Activated CD8-positive, alpha-beta memory T cell treated with anti-CD3 and anti-CD28 coated beads, Interleukin-2, amount 10 ng/mL, durations not matched to agents 7 days and 5 days (primary cell): Measurements from ENCODE around the gene TCF3. TPM values are rescaled to one million over a fixed set of nuclear protein-coding genes. Genes with fewer than 3 reads are reported as not detected.
"Not testable (repeated sequence)": the region's sequence is repeated elsewhere in the genome, so short reads cannot be mapped to it uniquely, and the experiment has no call there.

Experiments
- ATAC-seq: fragments of 150-1000 bp; cut with Tn5 transposase; one replicate; pipeline ENCODE4 v1.10.0; 2021; ENCODE audit warnings: moderate library complexity
- CTCF ChIA-PET: fragments of 350-600 bp; sonication (Branson Sonifier 250); formaldehyde crosslinking; loops from one replicate; lab custom pipeline; 2021; ENCODE audit warnings: antibody characterized with exemption; lab: Charles Lee
- DNase-seq: peaks from one replicate; pipeline ENCODE4 v3.0.0-alpha.2; 2020
- H3K27ac Mint-ChIP-seq: one replicate; pipeline ENCODE4 v1.8.0; 2021; ENCODE audit warnings: mild to moderate bottlenecking, mixed read lengths
- H3K27me3 Mint-ChIP-seq: one replicate; pipeline ENCODE4 v1.8.0; 2021; ENCODE audit warnings: mixed read lengths
- H3K36me3 Mint-ChIP-seq: one replicate; pipeline ENCODE4 v1.8.0; 2021; ENCODE audit warnings: mild to moderate bottlenecking, mixed read lengths
- H3K4me1 Mint-ChIP-seq: one replicate; pipeline ENCODE4 v1.8.0; 2021; ENCODE audit warnings: mixed read lengths
- H3K4me3 Mint-ChIP-seq: one replicate; pipeline ENCODE4 v1.8.0; 2021; ENCODE audit warnings: mild to moderate bottlenecking, moderate library complexity, mixed read lengths
- H3K9me3 Mint-ChIP-seq: one replicate; pipeline ENCODE4 v1.8.0; 2022; ENCODE audit warnings: low read depth, mixed read lengths
- total RNA-seq, 2 experiments: library from RNA; stranded (reverse); gene quantifications; one replicate each; pipeline ENCODE4 v1.2.3, GENCODE V29; 2021

TCF3 gene
- total RNA-seq, 2 experiments from 2014 or later, result 116 to 124 TPM

GRCh38 chr19:1683869-1684572 is 31.6 kb upstream of the TCF3 start:
- Mint-ChIP-seq H3K9me3 (no peaks in the 10 kb centered on the region), H3K4me1 (no peaks in the 10 kb centered on the region), H3K36me3 (no peaks in the 10 kb centered on the region), H3K4me3 (no peak overlapping the region), H3K27me3 (peaks cover 7% of the 10 kb centered on the region), H3K27ac (no peak overlapping the region)
- no peak for DNase-seq
- CTCF ChIA-PET, result interaction anchor here (1.6 kb wide), 1 partner anchor 11 kb away, joined by 8 read pairs; no protein-coding TSS in a partner anchor
- no peak for ATAC-seq

GRCh38 chr19:1680976-1681375 is 28.6 kb upstream of the TCF3 start:
- CTCF ChIA-PET, result interaction anchor here (1.3 to 2.5 kb wide), 2 partner anchors 8 to 65 kb away, joined by 3 to 13 read pairs; no protein-coding TSS in a partner anchor
- H3K27ac Mint-ChIP-seq, result no peak overlapping the region
- H3K36me3 Mint-ChIP-seq, result no peaks in the 10 kb centered on the region
- no peaks in the 10 kb centered on the region for H3K4me1 Mint-ChIP-seq
- DNase-seq, result no peak
- peaks cover 24% of the 10 kb centered on the region for H3K27me3 Mint-ChIP-seq
- no peak for ATAC-seq
- H3K9me3 Mint-ChIP-seq, result no peaks in the 10 kb centered on the region
- H3K4me3 Mint-ChIP-seq, result no peak overlapping the region

GRCh38 chr19:1678073-1678472 is 25.7 kb upstream of the TCF3 start:
- Mint-ChIP-seq H3K27me3 (peaks cover 38% of the 10 kb centered on the region), H3K36me3 (no peaks in the 10 kb centered on the region), H3K4me3 (no peak overlapping the region), H3K9me3 (no peaks in the 10 kb centered on the region), H3K4me1 (peaks cover under 1% of the 10 kb centered on the region), H3K27ac (no peak overlapping the region)
- no peak for DNase-seq
- ATAC-seq, result no peak
- CTCF ChIA-PET, result no interaction called here

GRCh38 chr19:1676351-1677266 is 24.2 kb upstream of the TCF3 start:
- Mint-ChIP-seq H3K4me1 (peaks cover 4% of the 10 kb centered on the region), H3K27me3 (peaks cover 35% of the 10 kb centered on the region), H3K27ac (no peak overlapping the region), H3K4me3 (no peak overlapping the region), H3K9me3 (no peaks in the 10 kb centered on the region), H3K36me3 (no peaks in the 10 kb centered on the region)
- CTCF ChIA-PET, result interaction anchor here (1.4 kb wide), 1 partner anchor 130 kb away, joined by 4 read pairs; no protein-coding TSS in a partner anchor
- DNase-seq (no peak), ATAC-seq (no peak)

- H3K4me3 Mint-ChIP-seq, result no peak overlapping the region
- H3K36me3 Mint-ChIP-seq, result no peaks in the 10 kb centered on the region
- H3K4me1 Mint-ChIP-seq, result peaks cover 6% of the 10 kb centered on the region
- ATAC-seq (no peak), DNase-seq (no peak)
- CTCF ChIA-PET, result interaction anchor here (0.9 to 6.0 kb wide), 2 partner anchors 107 to 130 kb away, joined by 3 to 68 read pairs; no protein-coding TSS in a partner anchor
- H3K27me3 Mint-ChIP-seq, result peaks cover 39% of the 10 kb centered on the region
- no peaks in the 10 kb centered on the region for H3K9me3 Mint-ChIP-seq
- H3K27ac Mint-ChIP-seq, result no peak overlapping the region
These were observed 23.4 kb upstream of the TCF3 start for GRCh38 chr19:1675633-1676350.

- Mint-ChIP-seq H3K4me3 (no peak overlapping the region), H3K36me3 (no peaks in the 10 kb centered on the region), H3K27ac (no peak overlapping the region), H3K27me3 (peaks cover 45% of the 10 kb centered on the region), H3K4me1 (peaks cover 6% of the 10 kb centered on the region), H3K9me3 (no peaks in the 10 kb centered on the region)
- ATAC-seq (no peak), DNase-seq (no peak)
- CTCF ChIA-PET, result interaction anchor here (1.1 to 6.0 kb wide), 6 partner anchors 8 to 152 kb away, joined by 3 to 68 read pairs (median 20); no protein-coding TSS in a partner anchor
These were observed 21.9 kb upstream of the TCF3 start for GRCh38 chr19:1674293-1674679.

- no peak for DNase-seq
- no peak for ATAC-seq
- Mint-ChIP-seq H3K27me3 (peaks cover 49% of the 10 kb centered on the region), H3K27ac (no peak overlapping the region), H3K9me3 (no peaks in the 10 kb centered on the region), H3K4me3 (no peak overlapping the region), H3K4me1 (peaks cover 8% of the 10 kb centered on the region), H3K36me3 (no peaks in the 10 kb centered on the region)
- CTCF ChIA-PET, result interaction anchor here (1.1 to 6.0 kb wide), 9 partner anchors 8 to 153 kb away, joined by 3 to 68 read pairs (median 18); no protein-coding TSS in a partner anchor
These were observed 21.4 kb upstream of the TCF3 start for GRCh38 chr19:1673645-1674292.

GRCh38 chr19:1672769-1673644 is 20.6 kb upstream of the TCF3 start:
- Mint-ChIP-seq H3K27me3 (peaks cover 51% of the 10 kb centered on the region), H3K4me1 (peaks cover 13% of the 10 kb centered on the region), H3K9me3 (no peaks in the 10 kb centered on the region), H3K36me3 (no peaks in the 10 kb centered on the region), H3K27ac (no peak overlapping the region), H3K4me3 (no peak overlapping the region)
- DNase-seq, result no peak
- no peak for ATAC-seq
- CTCF ChIA-PET, result interaction anchor here (0.6 to 6.0 kb wide), 40 partner anchors 9 to 171 kb away, joined by 3 to 68 read pairs (median 4); partner anchors contain the start of genes ATP8B3, MBD3 and TCF3

- Mint-ChIP-seq H3K27me3 (peaks cover 55% of the 10 kb centered on the region), H3K36me3 (no peaks in the 10 kb centered on the region), H3K27ac (no peak overlapping the region), H3K4me3 (no peak overlapping the region), H3K4me1 (peaks cover 15% of the 10 kb centered on the region), H3K9me3 (no peaks in the 10 kb centered on the region)
- CTCF ChIA-PET, result interaction anchor here (0.6 to 6.0 kb wide), 40 partner anchors 10 to 170 kb away, joined by 3 to 68 read pairs (median 4); partner anchors contain the start of genes ATP8B3, MBD3 and TCF3
- DNase-seq (peak; percentile 61), ATAC-seq (peak; percentile 59)
These were observed 19.8 kb upstream of the TCF3 start for GRCh38 chr19:1672038-1672768.

GRCh38 chr19:1671716-1672037 is 19.3 kb upstream of the TCF3 start:
- no peak overlapping the region for H3K27ac Mint-ChIP-seq
- no peaks in the 10 kb centered on the region for H3K9me3 Mint-ChIP-seq
- ATAC-seq, result peak; percentile 4
- DNase-seq, result no peak
- peaks cover 15% of the 10 kb centered on the region for H3K4me1 Mint-ChIP-seq
- CTCF ChIA-PET, result interaction anchor here (0.8 to 6.0 kb wide), 27 partner anchors 10 to 155 kb away, joined by 3 to 68 read pairs (median 5); partner anchors contain the start of genes MBD3 and TCF3
- no peaks in the 10 kb centered on the region for H3K36me3 Mint-ChIP-seq
- no peak overlapping the region for H3K4me3 Mint-ChIP-seq
- H3K27me3 Mint-ChIP-seq, result peaks cover 51% of the 10 kb centered on the region

- peaks cover 47% of the 10 kb centered on the region for H3K27me3 Mint-ChIP-seq
- H3K27ac Mint-ChIP-seq, H3K36me3 Mint-ChIP-seq, H3K4me3 Mint-ChIP-seq, H3K9me3 Mint-ChIP-seq, DNase-seq, ATAC-seq: not testable (repeated sequence)
- H3K4me1 Mint-ChIP-seq, result peaks cover 15% of the 10 kb centered on the region
- CTCF ChIA-PET, result interaction anchor here (0.6 to 6.0 kb wide), 10 partner anchors 21 to 1750 kb away, joined by 3 to 68 read pairs (median 4); no protein-coding TSS in a partner anchor
These were observed 18.3 kb upstream of the TCF3 start for GRCh38 chr19:1670747-1671146.
